H9 (cell line): ENCODE results near the gene LYPD1. TPM values are rescaled to one million over a fixed set of nuclear protein-coding genes. Genes with fewer than 3 reads are reported as not detected.

ENCODE experiments used
- DNase-seq: peaks from one replicate; pipeline ENCODE4 v3.0.0-alpha.2; 2017
- H2AFZ ChIP-seq: one replicate; pipeline ENCODE4 v1.6.1; 2013; ENCODE audit warnings: mild to moderate bottlenecking, low read length, control low read depth, moderate library complexity
- H2AK5ac ChIP-seq: 2 replicates; pipeline ENCODE4 v1.6.1; 2013; ENCODE audit warnings: low read length, control low read depth, mixed read lengths; ENCODE audit not compliant: insufficient read length
- H2BK120ac ChIP-seq: one replicate; pipeline ENCODE4 v1.6.1; 2013; ENCODE audit warnings: low read depth, mild to moderate bottlenecking, low read length, control low read depth, inconsistent platforms; ENCODE audit not compliant: poor library complexity, severe bottlenecking
- H2BK12ac ChIP-seq: 2 replicates; pipeline ENCODE4 v1.6.1; 2013; ENCODE audit warnings: low read length, control low read depth, mixed read lengths, low read depth; ENCODE audit not compliant: insufficient read length
- H2BK15ac ChIP-seq: 2 replicates; pipeline ENCODE4 v1.6.1; 2013; ENCODE audit warnings: low read depth, low read length, control low read depth
- H2BK20ac ChIP-seq: one replicate; pipeline ENCODE4 v1.6.1; 2013; ENCODE audit warnings: low read depth, mild to moderate bottlenecking, low read length, control low read depth, inconsistent platforms; ENCODE audit not compliant: poor library complexity, severe bottlenecking
- H2BK5ac ChIP-seq: 2 replicates; pipeline ENCODE4 v1.6.1; 2013; ENCODE audit warnings: low read length, control low read depth, mixed read lengths; ENCODE audit not compliant: insufficient read length
- H3K14ac ChIP-seq: 2 replicates; pipeline ENCODE4 v1.6.1; 2013; ENCODE audit warnings: low read length, control low read depth; ENCODE audit not compliant: insufficient read depth
- H3K18ac ChIP-seq: 2 replicates; pipeline ENCODE4 v1.6.1; 2013; ENCODE audit warnings: low read depth, mild to moderate bottlenecking, mixed read lengths, low read length, control low read depth; ENCODE audit not compliant: insufficient read length
- H3K23ac ChIP-seq: 2 replicates; pipeline ENCODE4 v1.6.1; 2013; ENCODE audit warnings: low read length, control low read depth, mixed read lengths, low read depth; ENCODE audit not compliant: insufficient read length
- H3K23me2 ChIP-seq: 2 replicates; pipeline ENCODE4 v1.6.1; 2013; ENCODE audit warnings: low read depth, mild to moderate bottlenecking, mixed read lengths, low read length, control low read depth; ENCODE audit not compliant: insufficient read length, poor library complexity, severe bottlenecking
- H3K27ac ChIP-seq: 2 replicates; pipeline ENCODE4 v1.5.1; 2013; ENCODE audit warnings: low read length, control low read depth, mixed read lengths, low read depth; ENCODE audit not compliant: insufficient read length
- H3K27me3 ChIP-seq: 2 replicates; pipeline ENCODE4 v1.6.1; 2013; ENCODE audit warnings: low read length, control low read depth, inconsistent platforms; ENCODE audit not compliant: insufficient read depth
- H3K4ac ChIP-seq: 2 replicates; pipeline ENCODE4 v1.6.1; 2013; ENCODE audit warnings: low read depth, mild to moderate bottlenecking, control low read depth, inconsistent platforms, low read length, moderate library complexity
- H3K4me1 ChIP-seq: 2 replicates; pipeline ENCODE4 v1.6.1; 2013; ENCODE audit warnings: low read length, control low read depth, inconsistent platforms; ENCODE audit not compliant: insufficient read depth
- H3K4me2 ChIP-seq: 2 replicates; pipeline ENCODE4 v1.6.1; 2013; ENCODE audit warnings: low read length, control low read depth, mixed read lengths; ENCODE audit not compliant: insufficient read length, insufficient read depth
- H3K56ac ChIP-seq: 2 replicates; pipeline ENCODE4 v1.6.1; 2013; ENCODE audit warnings: low read depth, mild to moderate bottlenecking, mixed read lengths, low read length, control low read depth; ENCODE audit not compliant: insufficient read length
- H3K79me1 ChIP-seq: 2 replicates; pipeline ENCODE4 v1.6.1; 2013; ENCODE audit warnings: low read depth, mild to moderate bottlenecking, moderate library complexity, low read length, control low read depth, inconsistent platforms; ENCODE audit not compliant: insufficient read depth, poor library complexity, severe bottlenecking
- H3K79me2 ChIP-seq: 2 replicates; pipeline ENCODE4 v1.6.1; 2013; ENCODE audit warnings: low read length, control low read depth, inconsistent platforms; ENCODE audit not compliant: insufficient read depth
- H3K9ac ChIP-seq: 2 replicates; pipeline ENCODE4 v1.6.1; 2013; ENCODE audit warnings: low read length, control low read depth, mixed read lengths; ENCODE audit not compliant: insufficient read length; ENCODE audit errors: extremely low read depth
- H3K9me3 ChIP-seq: one replicate; pipeline ENCODE4 v1.6.1; 2013; ENCODE audit warnings: low read depth, low read length, inconsistent platforms; ENCODE audit not compliant: control insufficient read depth
- H3T11ph ChIP-seq: one replicate; pipeline ENCODE4 v1.6.1; 2013; ENCODE audit warnings: mild to moderate bottlenecking, low read length, control low read depth, inconsistent platforms
- H4K20me1 ChIP-seq: one replicate; pipeline ENCODE4 v1.6.1; 2013; ENCODE audit not compliant: control insufficient read depth, insufficient read length, insufficient read depth
- H4K5ac ChIP-seq: 2 replicates; pipeline ENCODE4 v1.6.1; 2013; ENCODE audit warnings: low read depth, mild to moderate bottlenecking, mixed read lengths, low read length, control low read depth; ENCODE audit not compliant: insufficient read length
- H4K8ac ChIP-seq: replicated peaks from 2 replicates; pipeline ENCODE4 v1.6.1; 2013; ENCODE audit warnings: low read length, control low read depth, mixed read lengths, low read depth; ENCODE audit not compliant: insufficient read length
- H4K91ac ChIP-seq: 2 replicates; pipeline ENCODE4 v1.6.1; 2013; ENCODE audit warnings: low read depth, mild to moderate bottlenecking, moderate library complexity, mixed read lengths, low read length, control low read depth; ENCODE audit not compliant: insufficient read length
- H3K27ac Mint-ChIP-seq, 3 experiments: 2 replicates in 2 of 3; 3 replicates in 1 of 3; pipeline ENCODE4 v1.8.0; 2020 to 2021; ENCODE audit warnings: mixed read lengths in 3 of 3, mild to moderate bottlenecking in 1 of 3, moderate library complexity in 1 of 3
- H3K27me3 Mint-ChIP-seq: 2 replicates; pipeline ENCODE4 v1.8.0; 2021; ENCODE audit warnings: low read depth, mild to moderate bottlenecking, moderate library complexity, mixed read lengths
- H3K36me3 Mint-ChIP-seq, 3 experiments: 2 replicates in 2 of 3; 3 replicates in 1 of 3; pipeline ENCODE4 v1.8.0; 2020 to 2021; ENCODE audit warnings: low read depth in 3 of 3, mixed read lengths in 3 of 3; ENCODE audit not compliant: insufficient read depth in 1 of 3
- H3K4me1 Mint-ChIP-seq, 2 experiments: 2 replicates each; pipeline ENCODE4 v1.8.0; 2020; ENCODE audit warnings: mixed read lengths in 2 of 2
- H3K4me3 Mint-ChIP-seq, 2 experiments: 2 replicates in 1 of 2; 3 replicates in 1 of 2; pipeline ENCODE4 v1.8.0; 2020 to 2021; ENCODE audit warnings: mild to moderate bottlenecking in 2 of 2, mixed read lengths in 2 of 2, moderate library complexity in 1 of 2
- H3K9me3 Mint-ChIP-seq, 2 experiments: 2 replicates in 1 of 2; 3 replicates in 1 of 2; pipeline ENCODE4 v1.8.0; 2020; ENCODE audit warnings: mild to moderate bottlenecking in 2 of 2, mixed read lengths in 2 of 2, moderate library complexity in 1 of 2
- WGBS: extraction: QIAGEN DNeasy Blood & Tissue Kit; methylation state at CpG from one replicate; pipeline ENCODE4 v1.1.7; 2013; ENCODE audit warnings: missing lambda C conversion rate, low lambda C conversion rate, mixed read lengths; ENCODE audit not compliant: insufficient read length; ENCODE audit errors: extremely low coverage; 5-methylcytosine and 5-hydroxymethylcytosine counted together
- total RNA-seq: library from RNA; stranded (reverse); gene quantifications from 2 replicates; pipeline ENCODE4 v1.2.1, GENCODE V29; 2021
- TF ChIP-seq, protein P1 (sequence below): fragments of 200-600 bp; sonication (generic); conservative IDR thresholded peaks from 3 replicates; pipeline ENCODE4 v1.8.0; 2021; ENCODE audit warnings: antibody characterized with exemption, mild to moderate bottlenecking

Gene LYPD1
- total RNA-seq, 1 experiment from 2014 or later = 10.6 TPM

DNA sequence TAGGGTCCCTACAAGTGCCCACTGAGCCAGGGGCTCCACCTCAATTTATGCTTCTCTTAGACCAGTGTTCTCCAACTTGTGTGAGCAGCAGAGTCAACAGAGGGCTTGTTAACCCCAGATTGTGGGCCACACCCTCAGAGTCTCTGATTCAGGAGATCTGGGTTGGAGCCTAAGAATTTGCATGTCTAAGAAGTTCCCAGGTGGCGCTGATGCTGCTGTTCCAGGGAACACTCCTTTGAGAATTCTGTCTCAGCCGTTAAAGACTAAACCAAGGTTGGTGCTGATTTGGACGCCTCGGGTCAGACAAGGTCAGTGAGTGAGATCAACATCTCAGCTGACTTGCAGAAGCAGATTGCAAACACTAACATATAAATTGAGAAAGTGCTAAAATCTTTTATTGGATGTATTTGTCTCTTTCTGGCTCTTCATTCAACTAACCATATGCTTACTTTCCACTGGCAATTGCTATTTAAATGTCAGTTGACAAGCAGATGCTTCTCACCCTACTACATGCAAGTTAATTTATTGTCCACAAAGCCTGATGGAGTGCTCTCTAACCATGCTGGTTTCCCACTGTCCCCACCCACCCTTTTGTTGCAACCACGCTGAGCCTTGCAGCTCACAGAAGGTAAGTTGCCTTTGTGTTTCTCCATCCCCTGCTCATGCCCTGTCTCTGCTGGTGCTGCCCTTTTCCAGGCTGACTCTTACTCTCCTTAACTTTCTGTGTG, 31.5 kb downstream of the LYPD1 start:
- no peak overlapping the region for H3K23ac ChIP-seq
- H4K20me1 ChIP-seq = no peaks in the 10 kb centered on the region
- peaks cover 13 to 16% of the 10 kb centered on the region in 2 experiments for H3K4me1 Mint-ChIP-seq
- no peaks in the 10 kb centered on the region for H3K23me2 ChIP-seq
- no peak overlapping the region for H2AK5ac ChIP-seq
- no peak overlapping the region for H3K4me2 ChIP-seq
- TF ChIP-seq, protein P1, sequence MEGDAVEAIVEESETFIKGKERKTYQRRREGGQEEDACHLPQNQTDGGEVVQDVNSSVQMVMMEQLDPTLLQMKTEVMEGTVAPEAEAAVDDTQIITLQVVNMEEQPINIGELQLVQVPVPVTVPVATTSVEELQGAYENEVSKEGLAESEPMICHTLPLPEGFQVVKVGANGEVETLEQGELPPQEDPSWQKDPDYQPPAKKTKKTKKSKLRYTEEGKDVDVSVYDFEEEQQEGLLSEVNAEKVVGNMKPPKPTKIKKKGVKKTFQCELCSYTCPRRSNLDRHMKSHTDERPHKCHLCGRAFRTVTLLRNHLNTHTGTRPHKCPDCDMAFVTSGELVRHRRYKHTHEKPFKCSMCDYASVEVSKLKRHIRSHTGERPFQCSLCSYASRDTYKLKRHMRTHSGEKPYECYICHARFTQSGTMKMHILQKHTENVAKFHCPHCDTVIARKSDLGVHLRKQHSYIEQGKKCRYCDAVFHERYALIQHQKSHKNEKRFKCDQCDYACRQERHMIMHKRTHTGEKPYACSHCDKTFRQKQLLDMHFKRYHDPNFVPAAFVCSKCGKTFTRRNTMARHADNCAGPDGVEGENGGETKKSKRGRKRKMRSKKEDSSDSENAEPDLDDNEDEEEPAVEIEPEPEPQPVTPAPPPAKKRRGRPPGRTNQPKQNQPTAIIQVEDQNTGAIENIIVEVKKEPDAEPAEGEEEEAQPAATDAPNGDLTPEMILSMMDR = no peak
- no peaks in the 10 kb centered on the region for H3K79me1 ChIP-seq
- DNase-seq = no peak
- H2BK5ac ChIP-seq = no peak overlapping the region
- peak overlapping the region in 1 of 3 experiments; percentile 70; a peak in 1 of 7 replicates for H3K27ac Mint-ChIP-seq
- no peak overlapping the region for H4K91ac ChIP-seq
- no peak overlapping the region for H2BK120ac ChIP-seq
- H3K27me3 Mint-ChIP-seq = no peaks in the 10 kb centered on the region
- no peak overlapping the region for H4K8ac ChIP-seq
- no peak overlapping the region for H3K4ac ChIP-seq
- no peaks in the 10 kb centered on the region for H3K4me1 ChIP-seq
- H2BK20ac ChIP-seq = no peak overlapping the region
- H3K79me2 ChIP-seq = no peaks in the 10 kb centered on the region
- no peaks in the 10 kb centered on the region; a peak in 1 of 7 replicates for H3K36me3 Mint-ChIP-seq
- no peak overlapping the region for H3K9ac ChIP-seq
- no peak overlapping the region for H2BK15ac ChIP-seq
- H3K4me3 Mint-ChIP-seq = no peak overlapping the region
- no peak overlapping the region for H2AFZ ChIP-seq
- no peak overlapping the region for H3K14ac ChIP-seq
- H3K27me3 ChIP-seq = no peaks in the 10 kb centered on the region
- no peak overlapping the region for H3K18ac ChIP-seq
- no peak overlapping the region for H4K5ac ChIP-seq
- WGBS = no CpG with 5 or more reads among the region's 5 CpGs
- H3T11ph ChIP-seq = no peak overlapping the region
- H3K9me3 ChIP-seq = no peaks in the 10 kb centered on the region
- H3K27ac ChIP-seq = no peak overlapping the region
- no peak overlapping the region for H3K56ac ChIP-seq
- H2BK12ac ChIP-seq = no peak overlapping the region
- H3K9me3 Mint-ChIP-seq = peaks cover 0 to 3% of the 10 kb centered on the region in 2 experiments; a peak in 2 of 5 replicates
